NK-92 treated with Interleukin-12 subunit alpha and Interleukin-12 subunit beta, amount 100 ng/mL, for 24 hours (cell line): ENCODE measurements around the gene ZBTB7C.

ENCODE experiments used
- DNase-seq: peaks from one replicate; lab custom pipeline; 2025; lab: John Stamatoyannopoulos, UW

The ZBTB7C gene

DNA sequence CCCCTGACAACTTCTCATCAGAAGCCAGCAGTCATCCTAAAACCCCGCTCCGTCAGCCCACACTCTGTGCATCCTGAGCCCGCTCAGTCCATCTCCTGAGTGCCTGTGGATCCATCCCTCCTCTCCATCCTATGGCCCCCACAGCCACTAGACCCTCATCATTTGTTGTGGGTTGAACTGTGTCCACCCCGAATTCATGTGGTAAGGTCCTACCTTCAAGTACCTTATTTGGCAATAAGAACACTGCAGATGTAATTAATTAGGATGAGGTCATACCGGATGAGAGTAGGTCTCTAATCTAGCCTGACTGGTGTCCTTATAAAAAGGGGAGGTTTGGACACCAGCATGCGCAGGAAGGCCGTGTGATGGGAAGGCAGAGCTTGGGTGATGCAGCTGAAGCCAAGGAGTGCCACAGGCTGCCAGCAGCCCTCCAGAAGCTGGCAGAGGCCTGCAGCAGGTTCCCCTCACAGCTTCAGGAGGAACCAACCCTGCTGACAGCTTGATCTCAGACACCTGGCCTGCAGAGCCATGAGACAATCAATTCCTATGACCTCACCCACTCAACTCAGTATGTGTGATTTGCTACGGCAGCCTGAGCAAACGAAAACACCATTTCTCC lies 192.4 kb downstream of the ZBTB7C start:
- no peak for DNase-seq

DNA sequence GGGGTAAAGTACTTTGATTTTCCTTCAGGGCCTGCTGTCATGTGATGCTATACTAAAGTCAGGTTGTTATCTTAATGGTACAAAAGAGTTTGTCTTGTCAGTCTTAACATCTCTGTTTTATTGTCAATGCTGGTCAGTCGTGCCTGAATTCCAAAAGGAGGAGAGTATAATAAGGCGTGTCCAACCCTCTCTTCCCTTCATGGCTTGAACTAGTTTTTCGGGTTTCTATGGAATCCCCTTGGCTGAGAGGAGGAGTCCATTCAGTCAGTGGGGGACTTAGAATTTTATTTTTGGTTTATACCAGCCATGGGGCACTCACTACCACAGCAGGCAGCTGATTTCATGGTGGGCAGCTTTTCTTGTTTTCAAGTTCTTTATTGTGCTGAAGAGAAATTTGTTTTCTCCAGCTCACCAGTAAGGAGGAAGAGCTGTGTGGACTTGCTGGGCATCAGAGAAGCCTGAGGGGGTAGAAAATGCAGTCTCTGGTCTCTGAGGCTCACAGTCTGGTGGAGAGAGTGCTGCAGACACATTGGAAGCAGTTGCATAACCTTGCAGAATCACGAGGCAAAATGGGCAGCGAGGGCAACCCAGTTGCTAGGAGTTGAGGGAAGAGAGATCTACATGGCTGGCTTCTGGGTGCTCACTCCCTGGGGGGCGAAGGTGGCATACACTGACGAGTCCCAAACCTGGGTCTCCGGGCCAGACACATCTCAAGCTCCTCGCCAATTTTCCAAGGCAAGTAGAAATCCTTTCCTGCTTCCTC lies 193.1 kb downstream of the ZBTB7C start:
- no peak for DNase-seq

DNA sequence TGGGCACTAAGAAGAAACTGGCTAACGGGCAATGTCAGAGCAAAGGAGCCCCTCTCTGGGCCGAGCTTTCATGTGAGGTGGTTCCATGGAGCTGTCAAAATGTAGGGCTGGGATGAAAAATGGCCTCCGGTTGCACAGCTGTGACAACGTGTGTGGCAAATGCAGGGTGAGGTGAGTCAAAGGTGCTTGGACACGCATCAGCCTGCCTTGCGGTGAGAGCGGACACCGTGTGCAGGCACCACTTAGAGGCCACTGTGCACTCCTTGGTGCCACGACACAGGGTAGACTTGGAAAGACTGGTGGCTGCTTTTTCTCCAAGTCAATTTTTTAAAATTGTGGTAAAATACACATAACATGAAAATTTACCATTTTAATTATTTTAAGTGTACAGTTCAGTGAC lies 195.4 kb downstream of the ZBTB7C start:
- DNase-seq, result no peak

DNA sequence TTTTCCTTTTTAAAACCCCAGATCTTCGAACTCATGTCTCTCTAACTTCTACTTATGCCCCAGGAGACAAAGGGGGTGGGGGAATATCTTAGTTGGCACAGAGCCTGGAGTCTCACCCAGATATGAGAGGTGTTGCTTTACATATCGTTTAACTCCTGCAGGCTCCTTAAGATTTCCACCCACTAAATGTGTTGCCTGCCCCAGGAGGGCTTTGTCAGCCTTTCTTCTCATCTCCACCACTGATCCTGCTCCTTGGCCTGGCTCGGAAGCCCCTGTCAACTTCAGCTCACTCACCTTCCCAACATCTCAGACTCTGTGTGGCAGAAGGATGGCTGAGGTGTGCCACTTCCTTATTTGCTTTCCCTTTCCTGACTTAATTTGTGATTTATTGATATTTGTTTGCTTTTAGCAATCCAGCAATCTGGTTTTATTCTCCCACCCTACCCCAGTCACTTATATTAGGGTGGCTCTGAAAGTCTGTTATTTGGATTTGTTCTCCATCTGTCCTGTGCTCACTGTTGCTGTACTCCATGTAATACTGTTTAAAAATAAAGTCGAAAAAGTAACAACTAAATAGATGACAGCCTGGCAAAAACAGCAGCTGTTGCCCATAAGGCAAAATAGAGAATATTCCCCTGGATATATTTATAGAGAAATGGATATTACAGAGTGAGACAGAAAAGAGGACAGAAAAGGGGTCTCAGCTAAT lies 200.6 kb downstream of the ZBTB7C start:
- no peak for DNase-seq

DNA sequence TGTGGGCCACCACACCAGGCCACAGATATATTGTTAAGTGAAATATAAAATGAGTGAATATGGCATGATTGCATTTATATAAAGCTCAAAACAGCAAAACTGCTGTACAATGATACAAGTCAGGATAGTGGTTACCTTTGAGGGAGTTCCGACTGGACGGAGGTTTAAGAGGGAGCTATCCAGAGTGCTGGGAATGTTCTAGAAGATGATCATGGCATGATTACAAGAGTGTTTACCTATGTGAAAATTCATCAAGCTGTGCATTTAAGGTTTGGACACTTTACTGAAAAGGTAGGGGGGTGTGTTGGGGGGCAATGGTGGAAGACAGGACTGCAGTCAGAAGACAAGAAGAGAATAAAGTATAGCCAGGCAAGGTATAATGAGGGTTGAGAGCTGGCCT lies 201.4 kb downstream of the ZBTB7C start:
- DNase-seq, result no peak

DNA sequence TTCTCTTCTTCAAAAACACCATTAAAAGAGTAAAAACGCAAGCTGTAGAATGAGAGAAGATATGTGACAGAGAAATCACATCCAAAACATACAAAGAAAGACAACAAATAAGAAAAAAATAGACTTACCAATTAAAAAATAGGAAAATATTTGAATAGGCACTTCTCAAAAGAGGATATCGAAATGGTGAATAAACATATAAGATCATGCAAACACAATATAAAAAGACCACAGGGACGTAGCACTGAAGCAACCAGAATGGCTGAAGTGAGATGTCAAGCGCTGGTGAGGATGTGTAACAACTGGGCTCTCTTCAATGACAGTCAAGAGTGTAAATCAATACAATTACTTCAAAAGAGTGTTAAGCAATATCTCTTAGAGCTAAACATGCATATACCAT lies 202.3 kb downstream of the ZBTB7C start:
- no peak for DNase-seq

DNA sequence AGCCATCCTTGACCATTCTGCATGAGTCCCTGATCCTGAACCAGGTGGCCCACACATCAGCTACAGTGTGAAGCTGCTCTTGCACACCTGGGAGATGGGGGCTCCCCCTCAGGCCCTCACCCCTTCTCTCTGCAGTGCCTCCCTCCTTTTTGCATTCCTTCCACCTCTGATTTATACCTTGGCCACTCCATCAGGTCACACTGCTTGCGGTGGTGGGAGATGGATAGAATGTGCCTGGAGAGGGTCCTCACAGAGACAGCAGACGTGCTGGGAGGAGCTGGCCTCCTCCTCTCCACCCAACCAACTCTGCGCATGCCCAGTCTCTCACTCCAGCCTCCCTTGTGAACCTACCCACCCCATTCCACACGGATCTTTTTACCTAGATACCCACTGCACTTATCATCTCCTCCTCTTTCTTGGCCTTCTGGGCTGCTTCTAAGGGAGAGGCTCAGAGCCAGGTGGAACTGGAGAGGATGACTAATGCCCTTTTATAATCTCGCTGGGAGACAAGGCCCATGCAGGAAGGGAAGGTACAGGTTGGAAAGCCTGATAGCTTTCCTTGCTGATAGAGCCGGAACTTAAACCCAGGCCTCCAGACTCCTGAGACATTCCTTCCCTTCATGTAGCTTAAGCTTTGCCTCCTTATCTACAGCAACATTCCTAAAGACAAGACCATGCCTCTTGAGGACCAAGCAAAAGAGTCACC lies 205.1 kb downstream of the ZBTB7C start:
- DNase-seq, result no peak

DNA sequence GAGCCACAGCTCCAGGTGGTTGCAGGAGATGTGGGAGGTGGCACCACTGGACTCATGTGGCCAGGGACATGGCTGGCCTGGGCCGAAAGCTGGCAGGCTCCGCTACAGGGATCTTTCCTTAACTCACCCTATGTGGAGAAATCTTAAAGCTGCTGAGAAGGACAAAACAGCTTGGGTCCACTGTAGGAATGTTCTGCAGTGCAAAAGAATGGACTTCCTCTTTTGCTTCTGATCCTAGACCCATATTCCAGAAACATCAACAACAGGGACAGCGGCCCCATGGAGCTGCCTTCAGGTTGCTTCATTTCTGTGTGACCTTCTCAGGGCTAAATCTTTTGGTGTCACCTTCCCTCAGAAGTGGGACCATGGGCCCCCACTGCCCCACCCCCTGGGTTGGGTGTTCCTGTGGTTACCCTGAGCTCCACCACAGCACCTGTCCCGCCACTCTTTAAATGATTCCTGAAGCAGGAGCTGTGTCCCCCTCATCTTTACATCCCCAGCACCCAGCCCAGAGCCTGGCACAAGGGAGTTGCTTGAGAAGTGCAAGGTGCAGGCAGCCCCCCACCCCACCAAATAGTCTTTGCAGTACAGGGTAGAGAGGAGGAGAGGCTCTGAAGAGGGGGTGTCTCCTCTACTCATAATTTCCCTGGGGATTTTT lies 205.8 kb downstream of the ZBTB7C start:
- DNase-seq, result no peak

DNA sequence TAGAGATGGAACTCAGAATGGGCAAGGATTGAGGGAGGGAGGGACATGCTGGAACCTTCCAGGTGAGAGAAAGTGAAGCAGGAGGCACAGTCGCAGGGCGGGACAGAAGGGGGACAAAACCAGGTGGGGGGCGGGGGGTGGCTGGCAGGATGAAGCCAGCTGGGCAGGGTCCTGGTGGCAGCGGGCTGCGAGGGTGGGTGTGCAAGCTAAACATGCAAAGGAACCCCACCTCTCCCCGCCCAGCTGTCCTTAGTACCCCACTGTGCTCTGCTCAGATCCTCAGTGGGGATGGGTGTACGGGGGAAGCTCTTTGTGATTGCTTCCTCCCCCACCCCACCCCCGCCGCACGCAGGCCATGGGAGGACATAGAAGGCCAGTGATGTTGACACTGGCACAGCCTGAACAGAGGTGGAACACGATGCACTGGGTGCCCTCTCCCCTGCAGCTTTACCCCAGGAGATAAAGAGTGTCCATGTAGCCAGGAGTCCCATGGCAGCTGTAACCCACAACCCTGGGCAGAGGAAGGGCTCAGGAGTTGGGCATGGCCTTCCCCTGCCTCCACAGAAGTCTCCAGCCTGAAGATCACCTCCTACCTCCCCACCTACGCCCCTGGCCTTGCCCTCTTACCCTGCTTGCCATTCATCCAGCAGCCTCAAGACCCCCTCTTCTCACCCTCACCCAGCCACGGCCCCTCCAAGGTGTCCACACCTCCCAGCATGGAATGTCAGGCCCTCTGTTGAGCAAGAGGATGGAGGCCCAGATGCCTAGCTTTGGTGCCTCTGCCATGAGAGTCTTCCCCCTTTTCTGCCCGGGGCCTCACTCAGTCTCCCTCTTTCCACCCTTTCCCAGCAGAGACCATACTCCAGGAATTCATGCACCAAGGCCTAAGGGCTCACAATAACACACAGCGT lies 206.6 kb downstream of the ZBTB7C start:
- no peak for DNase-seq

DNA sequence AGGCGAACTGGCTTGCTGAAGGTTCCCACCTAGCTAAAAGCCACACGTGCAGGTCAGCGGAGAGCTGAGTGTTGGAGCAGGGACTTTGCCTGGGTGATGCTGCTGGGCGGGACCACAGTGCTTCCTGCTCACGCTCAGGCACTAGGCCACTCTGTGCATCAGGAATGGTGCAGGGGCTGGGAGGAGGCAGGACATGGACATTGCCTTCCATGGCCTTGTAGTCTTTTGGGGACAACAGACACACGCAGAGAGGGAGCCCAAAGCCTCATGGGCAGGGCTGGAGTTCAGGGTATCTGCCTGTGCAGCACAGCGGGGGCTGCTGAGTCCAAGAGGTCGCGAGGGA lies 207.2 kb downstream of the ZBTB7C start:
- DNase-seq, result no peak

DNA sequence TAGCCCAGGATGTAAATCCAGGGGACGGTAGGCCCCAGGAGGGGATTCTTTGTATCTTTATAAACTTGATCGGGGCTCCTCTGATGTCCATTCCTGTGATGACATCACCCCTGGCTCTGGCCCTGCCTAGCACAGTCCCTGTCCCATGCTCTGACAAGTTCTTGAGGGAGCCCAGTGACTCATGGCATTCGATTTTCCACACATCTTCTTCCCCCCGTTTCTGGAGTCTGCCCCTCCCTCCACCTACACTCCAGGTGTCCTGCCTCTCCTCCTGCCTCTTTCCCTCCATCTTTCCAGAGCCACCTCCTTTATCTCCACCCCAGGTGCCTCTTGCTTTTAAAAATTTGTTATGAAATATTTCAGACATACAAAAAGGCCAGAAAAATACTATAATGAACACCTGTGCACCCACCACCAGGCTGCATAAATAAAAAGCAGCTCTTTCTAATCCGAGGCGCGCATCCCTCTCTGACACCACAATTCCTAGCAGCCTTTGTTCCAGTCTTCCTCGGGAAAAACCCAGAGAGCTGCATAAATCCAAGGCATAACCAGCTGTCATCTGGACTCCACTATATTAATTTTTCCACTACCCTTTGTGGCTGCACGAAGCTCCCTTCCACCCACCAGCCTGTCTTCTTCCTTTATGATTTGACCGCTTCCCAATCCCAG lies 207.7 kb downstream of the ZBTB7C start:
- DNase-seq, result no peak

DNA sequence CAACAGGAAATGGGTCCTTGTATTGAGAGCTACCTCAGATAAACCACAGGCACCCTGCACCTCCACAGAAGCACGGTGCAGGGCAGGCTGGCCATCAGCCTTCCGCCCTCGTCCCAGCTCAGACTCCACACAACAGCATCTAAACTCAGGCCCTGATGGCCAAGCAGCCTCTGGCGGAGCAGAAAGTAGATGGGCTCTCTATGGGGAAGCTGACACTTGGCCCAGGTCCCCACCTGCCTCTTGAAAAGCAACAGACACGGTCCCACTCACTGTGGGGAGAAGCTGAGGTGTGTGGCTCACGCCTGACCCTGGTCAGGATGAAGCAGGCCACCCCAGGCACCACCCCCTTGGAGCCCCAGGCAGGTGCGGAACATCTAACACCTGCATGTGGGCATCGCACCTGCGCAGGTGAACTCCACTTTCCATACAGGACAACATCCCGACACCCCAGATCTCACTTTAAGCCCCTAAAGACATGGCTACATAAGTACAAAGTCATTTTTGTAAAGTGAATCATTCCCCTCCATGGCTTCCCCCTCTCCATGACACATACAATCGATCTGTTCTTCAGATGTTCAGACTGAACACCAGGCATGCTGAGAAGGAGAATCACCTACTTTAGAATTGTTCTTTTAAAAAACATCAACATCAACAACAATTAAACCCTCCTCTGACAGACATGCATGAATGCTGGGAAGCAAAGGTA lies 208.4 kb downstream of the ZBTB7C start:
- DNase-seq, result no peak

DNA sequence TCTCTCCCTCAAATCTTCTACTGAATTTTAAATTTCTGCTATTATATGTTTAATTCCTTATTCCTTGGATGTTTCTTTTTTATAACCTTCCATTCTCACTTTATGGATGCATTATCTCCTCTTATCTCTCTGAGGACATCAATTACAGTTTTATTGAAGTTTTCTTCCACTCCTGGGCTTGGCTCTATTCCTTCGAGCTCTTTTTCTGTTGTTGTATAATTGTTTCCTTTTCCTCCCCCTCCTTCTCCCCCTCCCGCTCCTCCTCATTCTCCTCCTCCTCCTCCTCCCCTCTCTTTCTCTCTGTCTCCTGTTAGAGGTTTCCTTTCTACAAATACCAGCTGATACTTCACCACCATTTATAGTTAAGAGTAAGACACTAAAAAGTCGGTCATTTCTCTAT lies 209.8 kb downstream of the ZBTB7C start:
- no peak for DNase-seq

DNA sequence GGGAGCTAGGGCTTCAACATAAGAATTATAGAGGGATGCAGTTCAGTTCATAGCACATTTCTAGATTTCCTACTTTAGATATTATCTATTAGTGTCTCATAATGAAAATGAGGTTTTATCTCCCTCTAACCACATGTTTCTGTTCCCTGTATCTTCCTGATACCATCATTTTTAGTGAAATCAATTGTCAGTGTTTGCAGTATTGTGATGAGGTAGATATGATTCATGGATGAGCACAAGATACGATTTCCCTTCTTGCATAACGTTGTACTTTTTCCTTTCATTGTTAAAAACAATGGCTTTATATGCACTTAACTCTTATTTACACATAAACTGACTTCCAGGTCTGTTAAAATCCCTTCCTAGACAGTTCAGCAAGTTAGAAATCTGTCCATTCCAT lies 211.4 kb downstream of the ZBTB7C start:
- no peak for DNase-seq

DNA sequence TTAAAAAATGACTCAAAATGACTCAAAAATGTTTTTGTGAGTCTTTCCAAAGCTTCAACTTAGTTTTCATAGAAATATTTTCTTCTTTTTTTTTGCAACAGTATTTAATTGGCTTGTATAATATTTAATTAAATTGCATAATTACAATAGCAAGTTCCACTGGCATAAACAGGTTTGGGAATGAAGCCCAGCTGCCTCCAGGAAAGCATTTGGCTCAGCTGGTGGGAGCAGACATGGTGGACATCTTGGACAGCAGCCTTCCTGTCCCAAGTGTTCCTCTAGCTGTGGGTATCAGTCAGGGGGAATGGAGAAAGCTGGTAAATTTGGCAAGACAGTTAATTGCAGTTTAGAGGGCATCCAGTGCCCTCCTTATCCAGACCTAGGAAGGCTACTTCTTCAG lies 213.4 kb downstream of the ZBTB7C start:
- no peak for DNase-seq

DNA sequence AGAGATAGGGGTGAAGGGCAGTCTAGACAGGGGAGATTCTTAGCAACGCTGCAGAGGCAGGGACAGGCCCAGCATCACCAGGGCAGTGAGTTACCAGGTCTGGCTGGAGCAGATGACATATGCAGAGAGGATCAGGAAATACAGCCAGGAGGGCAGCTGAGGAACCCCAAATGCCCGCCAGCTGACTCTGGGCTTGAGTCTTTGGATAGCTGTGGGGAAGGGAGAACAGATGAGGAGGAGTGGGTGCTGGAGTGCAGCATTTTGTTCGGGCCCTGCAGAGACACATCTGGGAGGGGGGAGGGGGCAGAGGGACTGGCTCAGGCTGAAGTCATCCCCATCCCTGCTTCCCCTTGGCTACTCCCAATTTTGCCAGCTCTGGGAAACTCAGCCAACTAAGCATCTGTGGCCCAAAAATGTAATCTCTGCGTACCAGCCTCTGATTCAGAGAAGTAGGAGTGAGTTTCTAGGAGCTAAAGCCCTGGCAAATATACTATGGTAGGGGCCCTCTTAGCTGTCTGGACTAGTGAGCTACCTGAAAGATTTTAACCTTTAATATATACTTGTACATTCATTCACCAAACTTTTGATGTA lies 214.5 kb downstream of the ZBTB7C start:
- DNase-seq, result no peak

DNA sequence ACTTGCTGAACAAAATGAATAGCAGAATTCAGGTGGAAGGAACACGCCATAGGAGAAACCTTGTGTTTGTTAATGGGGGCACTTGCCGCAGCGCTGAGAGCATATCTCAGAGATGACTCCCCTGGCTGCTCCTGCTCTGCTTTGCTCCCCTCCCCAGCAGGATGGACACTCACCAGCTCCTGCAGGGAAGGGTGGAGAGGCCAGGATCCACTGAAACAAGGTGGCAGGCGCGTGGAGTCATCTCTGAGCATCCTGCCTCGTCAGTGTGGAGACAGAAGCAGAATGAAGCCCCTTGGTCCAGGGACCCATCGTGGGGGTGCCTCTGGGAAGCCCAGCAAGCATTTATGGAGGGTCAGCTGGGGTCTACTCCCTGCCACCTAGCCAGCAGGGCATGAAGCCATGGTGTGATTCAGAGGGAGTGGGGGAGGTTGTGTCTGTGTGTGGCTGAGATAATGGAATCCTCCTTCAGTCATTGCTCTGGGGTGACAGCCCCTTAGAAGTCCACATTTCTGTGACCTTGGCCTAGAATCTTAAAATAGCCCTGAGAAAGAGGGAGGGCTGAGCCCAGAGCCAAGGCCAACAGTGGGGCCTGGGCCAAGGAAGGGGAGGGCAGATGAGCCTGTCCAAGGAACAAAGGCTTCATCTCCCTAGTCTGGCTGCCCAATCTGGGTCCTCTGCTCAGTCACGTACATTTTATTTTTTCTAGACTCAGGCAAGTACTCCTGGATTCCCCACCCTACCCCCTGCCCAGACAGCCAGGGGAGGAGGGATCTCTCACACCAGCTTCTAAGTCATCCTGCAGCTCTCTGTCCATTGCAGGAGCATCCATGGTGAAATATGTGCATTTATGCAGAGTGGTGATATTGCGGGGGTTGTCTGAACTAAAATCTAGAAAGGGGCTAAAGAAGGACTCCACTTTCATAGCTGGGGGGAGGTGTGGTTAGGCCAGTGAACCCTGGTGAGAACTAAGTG lies 215.4 kb downstream of the ZBTB7C start:
- no peak for DNase-seq

DNA sequence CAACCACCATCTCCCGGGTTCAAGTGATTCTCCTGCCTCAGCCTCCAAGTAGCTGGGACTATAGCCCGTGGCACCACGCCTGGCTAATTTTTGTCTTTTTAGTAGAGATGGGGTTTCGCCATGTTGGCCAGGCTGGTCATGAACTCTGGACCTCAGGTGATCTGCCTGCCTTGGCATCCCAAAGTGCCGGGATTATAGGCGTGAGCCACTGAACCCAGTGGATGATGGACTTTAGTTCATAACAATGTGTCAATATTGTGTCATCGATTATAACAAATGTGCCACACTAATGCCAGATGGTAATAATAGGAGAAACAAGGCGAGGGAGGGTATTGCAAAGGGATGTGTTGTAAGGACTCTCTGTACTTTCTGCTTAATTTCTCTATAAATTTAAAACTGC lies 216.6 kb downstream of the ZBTB7C start:
- DNase-seq, result no peak
